Measurements from ENCODE around the gene GRIA1. TPM values are rescaled to one million over a fixed set of nuclear protein-coding genes. Genes with fewer than 3 reads are reported as not detected.

The GRIA1 gene
- total RNA-seq, 1 experiment from 2014 or later: not detected

- Histone ChIP-seq H3K36me3 (ENCODE audit: control insufficient read depth, insufficient read depth, low read length) (no peaks in the 10 kb centered on the region), H3K27ac (ENCODE audit: low read length) (no peak overlapping the region), H3K27me3 (ENCODE audit: control insufficient read depth, insufficient read depth, low read length) (no peaks in the 10 kb centered on the region), H3K9me3 (ENCODE audit: control insufficient read depth, insufficient read depth, low read depth, low read length) (no peaks in the 10 kb centered on the region), H3K4me3 (ENCODE audit: low read depth in 2 of 2, low read length in 2 of 2) (no peak overlapping the region), H3K4me1 (ENCODE audit: control insufficient read depth, insufficient read depth, low read length) (no peaks in the 10 kb centered on the region)
- ChIA-PET POLR2A (no interaction called here), CTCF (no interaction called here)
- ATAC-seq: no peak
- TF ChIP-seq TCF7L2 (IDR thresholded peaks at IDR 0.05; ENCODE audit: low read depth, low read length) (no peak), CTCF (IDR thresholded peaks at IDR 0.05) (no peak), SIN3A (IDR thresholded peaks at IDR 0.05; ENCODE audit: borderline replicate concordance, insufficient read depth, low read depth, low read length) (no peak), REST (IDR thresholded peaks at IDR 0.05; ENCODE audit: insufficient read depth in 1 of 2, low read depth in 2 of 2, low read length in 1 of 2) (no peak), POLR2AphosphoS5 (IDR thresholded peaks at IDR 0.05; ENCODE audit: low read depth, low read length) (no peak)
- DNase-seq (ENCODE audit: low read depth, low spot score): no peak
- BruUV-seq (replicated peaks): no TSS peak
- intact Hi-C loops (cut with micrococcal nuclease; ENCODE audit: unreplicated experiment): no loop called here
- in situ Hi-C loops (cut with HindIII; ENCODE audit: low pct_unique_long_range_greater_than_20kb, low sequenced_read_pairs): no loop called here
These were observed 83.0 kb downstream of the GRIA1 start for GRCh38 chr5:153573326-153574033.

- POLR2A ChIA-PET: no interaction called here
- Histone ChIP-seq H3K4me1 (ENCODE audit: control insufficient read depth, insufficient read depth, low read length) (no peaks in the 10 kb centered on the region), H3K27me3 (ENCODE audit: control insufficient read depth, insufficient read depth, low read length) (no peaks in the 10 kb centered on the region), H3K27ac (ENCODE audit: low read length) (no peak overlapping the region), H3K9me3 (ENCODE audit: control insufficient read depth, insufficient read depth, low read depth, low read length) (no peaks in the 10 kb centered on the region), H3K36me3 (ENCODE audit: control insufficient read depth, insufficient read depth, low read length) (no peaks in the 10 kb centered on the region), H3K4me3 (ENCODE audit: low read depth in 2 of 2, low read length in 2 of 2) (no peak overlapping the region)
- BruUV-seq (replicated peaks): no TSS peak
- no peak for DNase-seq (ENCODE audit: low read depth, low spot score)
- TF ChIP-seq REST (IDR thresholded peaks at IDR 0.05; ENCODE audit: insufficient read depth in 1 of 2, low read depth in 2 of 2, low read length in 1 of 2): no peak
- no peak for TF ChIP-seq CTCF (IDR thresholded peaks at IDR 0.05)
- no peak for TF ChIP-seq POLR2AphosphoS5 (IDR thresholded peaks at IDR 0.05; ENCODE audit: low read depth, low read length)
- TF ChIP-seq TCF7L2 (IDR thresholded peaks at IDR 0.05; ENCODE audit: low read depth, low read length): no peak
- ATAC-seq: no peak
- in situ Hi-C loops (cut with HindIII; ENCODE audit: low pct_unique_long_range_greater_than_20kb, low sequenced_read_pairs) (no loop called here), intact Hi-C loops (cut with micrococcal nuclease; ENCODE audit: unreplicated experiment) (no loop called here)
- CTCF ChIA-PET: no interaction called here
These were observed 93.9 kb downstream of the GRIA1 start for GRCh38 chr5:153584126-153584959.
